ENCODE measurements around the gene PLEK.
"Not testable (repeated sequence)": the region's sequence is repeated elsewhere in the genome, so short reads cannot be mapped to it uniquely, and the experiment has no call there.

Gene PLEK

GRCh38 chr2:68356599-68357239 lies 8.4 kb upstream of the PLEK start:
- no peak for DNase-seq

GRCh38 chr2:68357605-68358337 lies 7.3 kb upstream of the PLEK start:
- DNase-seq: no peak

- no peak for DNase-seq
Observed at GRCh38 chr2:68359889-68360288, 5.2 kb upstream of the PLEK start.

GRCh38 chr2:68362069-68362468 lies 3.0 kb upstream of the PLEK start:
- DNase-seq: peak; percentile 53

GRCh38 chr2:68362749-68363148 lies 2.3 kb upstream of the PLEK start:
- DNase-seq: peak; percentile 56

- DNase-seq: no peak
Observed at GRCh38 chr2:68363721-68364120, 1.4 kb upstream of the PLEK start.

GRCh38 chr2:68366083-68366560 lies 1.0 kb downstream of the PLEK start:
- DNase-seq: peak; percentile 14

- DNase-seq: peak; percentile 86
Observed at GRCh38 chr2:68367953-68368653, 3.0 kb downstream of the PLEK start.

GRCh38 chr2:68368654-68369336 lies 3.7 kb downstream of the PLEK start:
- no peak for DNase-seq

GRCh38 chr2:68369337-68369734 lies 4.3 kb downstream of the PLEK start:
- DNase-seq: no peak

- DNase-seq: no peak
Observed at GRCh38 chr2:68371138-68371537, 6.1 kb downstream of the PLEK start.

GRCh38 chr2:68371581-68371980 lies 6.5 kb downstream of the PLEK start:
- DNase-seq: no peak

- DNase-seq: no peak
Observed at GRCh38 chr2:68372485-68372884, 7.4 kb downstream of the PLEK start.

GRCh38 chr2:68374184-68374583 lies 9.1 kb downstream of the PLEK start:
- no peak for DNase-seq

- DNase-seq: no peak
Observed at GRCh38 chr2:68375582-68375981, 10.5 kb downstream of the PLEK start.

GRCh38 chr2:68377137-68377780 lies 12.2 kb downstream of the PLEK start:
- no peak for DNase-seq

- not testable (repeated sequence) for DNase-seq
Observed at GRCh38 chr2:68378779-68379178, 13.7 kb downstream of the PLEK start.

GRCh38 chr2:68379184-68379708 lies 14.2 kb downstream of the PLEK start:
- DNase-seq: no peak

- DNase-seq: no peak
Observed at GRCh38 chr2:68383778-68384177, 18.7 kb downstream of the PLEK start.

- no peak for DNase-seq
Observed at GRCh38 chr2:68384485-68385107, 19.5 kb downstream of the PLEK start.

GRCh38 chr2:68385220-68385906 lies 20.3 kb downstream of the PLEK start:
- DNase-seq: peak; percentile 12
